GM18505 (cell line): ENCODE measurements around the gene FGF11.
"Not testable (repeated sequence)": the region's sequence is repeated elsewhere in the genome, so short reads cannot be mapped to it uniquely, and the experiment has no call there.

Experiments
- ATAC-seq: cut with Tn5 transposase; IDR thresholded peaks from one replicate; pipeline ENCODE4 v1.9.1; 2021; ENCODE audit not compliant: unreplicated experiment
- POLR2A ChIP-seq: IDR thresholded peaks from 4 replicates; pipeline ENCODE4 v1.6.1; 2011; ENCODE audit warnings: borderline replicate concordance; ENCODE audit not compliant: insufficient read depth, insufficient read length; ENCODE audit errors: extremely low read depth

Gene FGF11

GRCh38 chr17:7476951-7477350 is 37.6 kb downstream of the FGF11 start:
- TF ChIP-seq POLR2A, result no peak
- ATAC-seq, result no peak

GRCh38 chr17:7477392-7478275 is 38.3 kb downstream of the FGF11 start:
- TF ChIP-seq POLR2A, result no peak
- ATAC-seq, result no peak

- ATAC-seq, result no peak
- no peak for TF ChIP-seq POLR2A
These were observed 39.2 kb downstream of the FGF11 start for GRCh38 chr17:7478276-7479212.

- TF ChIP-seq POLR2A, result peak; percentile 49
- ATAC-seq, result no peak
These were observed 40.1 kb downstream of the FGF11 start, which contains the start of gene ZBTB4 for GRCh38 chr17:7479213-7480088. Gene ZBTB4 (minus strand): TSS chr17:7479631. CDS start chr17:7466801, 12,830 bp downstream.

- ATAC-seq, result no peak
- no peak for TF ChIP-seq POLR2A
These were observed 40.7 kb downstream of the FGF11 start for GRCh38 chr17:7480089-7480384.

- not testable (repeated sequence) for ATAC-seq
These were observed 42.0 kb downstream of the FGF11 start, which contains the start of gene SLC35G6 for GRCh38 chr17:7481275-7481674. Gene SLC35G6 (plus strand): TSS chr17:7481446. CDS start chr17:7481517, 71 bp downstream.

- not testable (repeated sequence) for ATAC-seq
These were observed 42.8 kb downstream of the FGF11 start for GRCh38 chr17:7481842-7482741.

GRCh38 chr17:7482742-7483088 is 43.4 kb downstream of the FGF11 start:
- ATAC-seq, result not testable (repeated sequence)

GRCh38 chr17:7483255-7484066 is 44.1 kb downstream of the FGF11 start:
- ATAC-seq, result peak; percentile 28
- peak; percentile 44 for TF ChIP-seq POLR2A

GRCh38 chr17:7484067-7484918 is 45.0 kb downstream of the FGF11 start, which contains the start of gene POLR2A:
Gene POLR2A (plus strand): TSS chr17:7484366.
- TF ChIP-seq POLR2A, result peak; percentile 100
- ATAC-seq, result peak; percentile 57

GRCh38 chr17:7484919-7485377 is 45.6 kb downstream of the FGF11 start:
- ATAC-seq, result no peak
- no peak for TF ChIP-seq POLR2A
